ENCODE results near the gene VMO1.

Gene VMO1

GRCh38 chr17:4785311-4786105 is 656 bp downstream of the VMO1 start:
- no peak for DNase-seq (ENCODE audit: extremely low spot score)
- TF ChIP-seq L3MBTL2 (conservative IDR thresholded peaks at IDR 0.05) = no peak
- TF ChIP-seq, protein P1, sequence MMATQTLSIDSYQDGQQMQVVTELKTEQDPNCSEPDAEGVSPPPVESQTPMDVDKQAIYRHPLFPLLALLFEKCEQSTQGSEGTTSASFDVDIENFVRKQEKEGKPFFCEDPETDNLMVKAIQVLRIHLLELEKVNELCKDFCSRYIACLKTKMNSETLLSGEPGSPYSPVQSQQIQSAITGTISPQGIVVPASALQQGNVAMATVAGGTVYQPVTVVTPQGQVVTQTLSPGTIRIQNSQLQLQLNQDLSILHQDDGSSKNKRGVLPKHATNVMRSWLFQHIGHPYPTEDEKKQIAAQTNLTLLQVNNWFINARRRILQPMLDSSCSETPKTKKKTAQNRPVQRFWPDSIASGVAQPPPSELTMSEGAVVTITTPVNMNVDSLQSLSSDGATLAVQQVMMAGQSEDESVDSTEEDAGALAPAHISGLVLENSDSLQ (IDR thresholded peaks at IDR 0.05) = no peak
- TF ChIP-seq BHLHE40 (IDR thresholded peaks at IDR 0.05; ENCODE audit: borderline replicate concordance) = no peak
- TF ChIP-seq NFRKB (IDR thresholded peaks at IDR 0.05) = no peak
- no peak for TF ChIP-seq HDGF (IDR thresholded peaks at IDR 0.05; ENCODE audit: borderline replicate concordance)
- no peak for TF ChIP-seq ZNF384 (IDR thresholded peaks at IDR 0.05)
- ChIA-PET POLR2A (interaction anchor here (1.0 to 1.4 kb wide), 2 partner anchors 46 to 230 kb away, joined by 3 read pairs; partner anchors contain the start of genes CXCL16, MYBBP1A and ZMYND15), CTCF (no interaction called here)

DNA sequence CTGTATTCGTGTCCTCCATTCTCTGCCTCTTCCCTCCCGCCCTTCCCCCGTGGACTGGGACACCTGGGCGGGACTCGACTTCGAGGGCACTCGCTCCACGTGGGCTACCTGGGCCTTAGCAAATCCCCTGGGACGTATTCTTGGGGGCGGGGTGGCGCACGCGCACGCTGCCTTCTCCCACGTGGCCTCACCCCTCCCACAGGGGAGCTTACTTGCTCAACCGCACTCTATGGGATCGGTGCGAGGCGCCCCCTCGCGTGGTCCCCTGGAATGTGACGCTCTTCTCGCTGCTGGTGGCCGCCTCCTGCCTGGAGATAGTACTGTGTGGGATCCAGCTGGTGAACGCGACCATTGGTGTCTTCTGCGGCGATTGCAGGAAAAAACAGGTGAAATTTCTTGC is 3.5 kb downstream of the VMO1 start:
- TF ChIP-seq FOXM1 (IDR thresholded peaks at IDR 0.05; ENCODE audit: borderline replicate concordance) (no peak), FOXK2 (IDR thresholded peaks at IDR 0.05) (no peak), ARNT (IDR thresholded peaks at IDR 0.05) (no peak), ELF4 (IDR thresholded peaks at IDR 0.05) (no peak), ZNF384 (IDR thresholded peaks at IDR 0.05) (no peak), TARDBP (IDR thresholded peaks at IDR 0.05) (no peak), L3MBTL2 (conservative IDR thresholded peaks at IDR 0.05) (no peak), BHLHE40 (IDR thresholded peaks at IDR 0.05; ENCODE audit: borderline replicate concordance) (no peak), SP1 (IDR thresholded peaks at IDR 0.05) (no peak), NFRKB (IDR thresholded peaks at IDR 0.05) (no peak)
- TF ChIP-seq, protein P1 (IDR thresholded peaks at IDR 0.05) = no peak
- ChIA-PET POLR2A (no interaction called here), CTCF (interaction anchor here (0.5 to 0.6 kb wide), 2 partner anchors 121 to 180 kb away, joined by 3 read pairs; no protein-coding TSS in a partner anchor)
- no peak for DNase-seq (ENCODE audit: extremely low spot score)

GRCh38 chr17:4780325-4780955 is 5.7 kb downstream of the VMO1 start:
- ChIA-PET POLR2A (interaction anchor here (1.4 kb wide), 1 partner anchor 10 kb away, joined by 9 read pairs; no protein-coding TSS in a partner anchor), CTCF (interaction anchor here (1.6 kb wide), 1 partner anchor 10 kb away, joined by 8 read pairs; no protein-coding TSS in a partner anchor)
- no peak for TF ChIP-seq SUZ12 (IDR thresholded peaks at IDR 0.05)
- no peak for TF ChIP-seq CTBP1 (IDR thresholded peaks at IDR 0.05; ENCODE audit: borderline replicate concordance)
- TF ChIP-seq ELF4 (IDR thresholded peaks at IDR 0.05) = no peak
- no peak for TF ChIP-seq HDGF (IDR thresholded peaks at IDR 0.05; ENCODE audit: borderline replicate concordance)
- TF ChIP-seq, protein P1 (IDR thresholded peaks at IDR 0.05) = no peak
- TF ChIP-seq LEF1 (IDR thresholded peaks at IDR 0.05; ENCODE audit: borderline replicate concordance) = no peak
- no peak for TF ChIP-seq BHLHE40 (IDR thresholded peaks at IDR 0.05; ENCODE audit: borderline replicate concordance)
- no peak for TF ChIP-seq FOXK2 (IDR thresholded peaks at IDR 0.05)
- no peak for TF ChIP-seq FOXA1 (IDR thresholded peaks at IDR 0.05)
- no peak for TF ChIP-seq L3MBTL2 (conservative IDR thresholded peaks at IDR 0.05)
- no peak for TF ChIP-seq ZNF384 (IDR thresholded peaks at IDR 0.05)
- no peak for TF ChIP-seq FOXM1 (IDR thresholded peaks at IDR 0.05; ENCODE audit: borderline replicate concordance)
- no peak for TF ChIP-seq TARDBP (IDR thresholded peaks at IDR 0.05)
- no peak for TF ChIP-seq NFRKB (IDR thresholded peaks at IDR 0.05)
- no peak for TF ChIP-seq SP1 (IDR thresholded peaks at IDR 0.05)
- no peak for TF ChIP-seq ARNT (IDR thresholded peaks at IDR 0.05)
- DNase-seq (ENCODE audit: extremely low spot score) = no peak

DNA sequence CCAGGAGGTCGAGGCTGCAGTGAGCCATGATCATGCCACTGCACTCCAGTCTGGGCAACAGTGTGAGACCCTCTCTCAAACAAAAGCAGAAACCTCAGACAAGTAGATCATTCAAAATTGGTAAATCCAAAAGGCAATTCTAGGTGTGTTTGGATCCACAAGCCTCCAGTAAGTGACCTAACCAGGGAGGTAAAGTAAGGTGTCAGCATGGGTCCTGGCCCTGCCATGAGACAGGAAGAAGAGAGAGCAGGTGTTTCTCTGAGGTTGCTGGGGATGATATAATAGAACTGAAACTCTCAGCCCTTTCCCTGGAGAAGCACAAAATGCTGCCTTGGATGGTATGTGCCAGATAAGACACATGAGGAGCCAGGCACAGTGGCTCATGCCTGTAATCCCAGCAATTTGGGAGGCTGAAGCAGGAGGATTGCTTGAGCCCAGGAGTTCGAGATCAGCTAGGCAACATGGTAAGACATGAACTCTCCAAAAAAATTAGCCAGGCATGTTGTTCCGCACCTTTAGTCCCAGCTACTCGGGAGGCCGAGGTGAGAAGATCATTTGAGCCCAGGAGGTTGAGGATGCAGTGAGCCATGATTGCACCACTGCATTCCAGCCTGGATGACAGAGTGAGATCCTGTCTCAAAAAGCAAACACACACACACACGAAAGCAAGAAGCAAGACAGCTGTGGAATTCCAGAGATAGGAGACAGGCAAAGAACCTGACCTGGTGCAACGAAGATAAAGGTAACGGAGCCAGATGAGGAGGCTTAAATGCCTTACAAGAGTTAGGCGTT is 8.0 kb downstream of the VMO1 start:
- ChIA-PET POLR2A (interaction anchor here (2.8 kb wide), 1 partner anchor 12 kb away, joined by 15 read pairs; no protein-coding TSS in a partner anchor), CTCF (no interaction called here)
- DNase-seq (ENCODE audit: extremely low spot score) = no peak
- TF ChIP-seq FOXA1 (IDR thresholded peaks at IDR 0.05) = no peak
- TF ChIP-seq NFRKB (IDR thresholded peaks at IDR 0.05) = no peak
- TF ChIP-seq LEF1 (IDR thresholded peaks at IDR 0.05; ENCODE audit: borderline replicate concordance) = no peak
- no peak for TF ChIP-seq BHLHE40 (IDR thresholded peaks at IDR 0.05; ENCODE audit: borderline replicate concordance)
- TF ChIP-seq L3MBTL2 (conservative IDR thresholded peaks at IDR 0.05) = no peak
- no peak for TF ChIP-seq ZNF384 (IDR thresholded peaks at IDR 0.05)
- TF ChIP-seq ARNT (IDR thresholded peaks at IDR 0.05) = no peak
- TF ChIP-seq FOXK2 (IDR thresholded peaks at IDR 0.05) = no peak
- TF ChIP-seq FOXM1 (IDR thresholded peaks at IDR 0.05; ENCODE audit: borderline replicate concordance) = no peak
- TF ChIP-seq, protein P1 (IDR thresholded peaks at IDR 0.05) = no peak
- no peak for TF ChIP-seq SP1 (IDR thresholded peaks at IDR 0.05)
- no peak for TF ChIP-seq CTBP1 (IDR thresholded peaks at IDR 0.05; ENCODE audit: borderline replicate concordance)
- TF ChIP-seq TARDBP (IDR thresholded peaks at IDR 0.05) = no peak
- TF ChIP-seq HDGF (IDR thresholded peaks at IDR 0.05; ENCODE audit: borderline replicate concordance) = no peak
- no peak for TF ChIP-seq ELF4 (IDR thresholded peaks at IDR 0.05)
- no peak for TF ChIP-seq SUZ12 (IDR thresholded peaks at IDR 0.05)

Measured in HEK293T (cell line).